Measurements from ENCODE around the gene PFKFB4. TPM values are rescaled to one million over a fixed set of nuclear protein-coding genes. Genes with fewer than 3 reads are reported as not detected.

PFKFB4 gene
- polyA plus RNA-seq (2012; ENCODE audit: insufficient read length, low read depth) = 1.9 TPM

DNA sequence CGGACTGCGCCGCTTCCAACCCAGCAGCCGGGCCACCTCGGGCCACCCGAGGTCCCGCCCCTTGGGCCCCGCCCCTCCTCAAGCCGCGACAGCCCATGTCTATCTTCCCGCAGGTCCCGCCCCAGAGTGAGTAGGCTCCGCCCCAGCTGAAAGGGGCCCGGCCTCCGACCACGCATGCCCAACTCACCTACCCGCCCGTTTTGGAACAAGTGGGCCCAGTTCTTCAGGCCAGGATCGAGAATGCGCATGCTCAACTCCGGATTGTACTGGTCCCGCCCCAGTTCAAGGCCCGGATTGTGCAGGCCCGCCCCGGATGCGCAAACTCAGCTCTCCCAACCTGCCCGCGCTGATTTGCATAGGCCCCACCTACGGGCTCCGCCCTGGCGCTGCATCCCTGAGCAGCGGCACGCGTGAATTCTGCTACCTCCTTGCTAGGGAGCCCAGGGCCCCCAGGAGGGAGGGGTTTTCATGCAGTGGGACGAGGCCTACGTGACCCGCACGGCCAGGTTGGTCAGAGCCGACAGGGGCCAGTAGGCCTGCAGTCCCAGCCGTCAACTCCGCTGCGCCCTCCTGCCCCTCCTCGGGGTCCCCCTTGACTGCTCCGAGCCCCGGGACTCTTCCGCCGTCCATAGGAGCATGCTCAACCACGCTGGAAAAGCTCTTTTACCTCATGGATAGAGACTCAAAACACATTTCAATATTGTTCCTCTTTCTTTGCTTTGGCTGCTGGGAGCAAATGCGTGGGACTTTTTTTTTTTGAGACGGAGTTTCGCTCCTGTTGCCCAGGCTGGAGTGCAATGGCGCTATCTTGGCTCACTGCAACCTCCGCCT is at the start of gene PFKFB4:
Gene PFKFB4, minus strand, starts transcription at position 8 of the 831 bp plus-strand sequence. CDS start 26 bp downstream, outside the sequence.
- TF ChIP-seq TAF1 (IDR thresholded peaks at IDR 0.05; ENCODE audit: borderline replicate concordance, insufficient read depth, low read length) (no peak), POLR2AphosphoS5 (IDR thresholded peaks at IDR 0.05; ENCODE audit: low read depth, low read length) (no peak; the same call in 1 of the 2 replicates), SIN3A (IDR thresholded peaks at IDR 0.05; ENCODE audit: borderline replicate concordance, insufficient read depth, low read length) (no peak), FOXP2 (optimal IDR thresholded peaks at IDR 0.05; ENCODE audit: borderline replicate concordance, extremely low read depth, extremely low read length, insufficient read depth) (no peak)
- TF ChIP-seq, protein P1, sequence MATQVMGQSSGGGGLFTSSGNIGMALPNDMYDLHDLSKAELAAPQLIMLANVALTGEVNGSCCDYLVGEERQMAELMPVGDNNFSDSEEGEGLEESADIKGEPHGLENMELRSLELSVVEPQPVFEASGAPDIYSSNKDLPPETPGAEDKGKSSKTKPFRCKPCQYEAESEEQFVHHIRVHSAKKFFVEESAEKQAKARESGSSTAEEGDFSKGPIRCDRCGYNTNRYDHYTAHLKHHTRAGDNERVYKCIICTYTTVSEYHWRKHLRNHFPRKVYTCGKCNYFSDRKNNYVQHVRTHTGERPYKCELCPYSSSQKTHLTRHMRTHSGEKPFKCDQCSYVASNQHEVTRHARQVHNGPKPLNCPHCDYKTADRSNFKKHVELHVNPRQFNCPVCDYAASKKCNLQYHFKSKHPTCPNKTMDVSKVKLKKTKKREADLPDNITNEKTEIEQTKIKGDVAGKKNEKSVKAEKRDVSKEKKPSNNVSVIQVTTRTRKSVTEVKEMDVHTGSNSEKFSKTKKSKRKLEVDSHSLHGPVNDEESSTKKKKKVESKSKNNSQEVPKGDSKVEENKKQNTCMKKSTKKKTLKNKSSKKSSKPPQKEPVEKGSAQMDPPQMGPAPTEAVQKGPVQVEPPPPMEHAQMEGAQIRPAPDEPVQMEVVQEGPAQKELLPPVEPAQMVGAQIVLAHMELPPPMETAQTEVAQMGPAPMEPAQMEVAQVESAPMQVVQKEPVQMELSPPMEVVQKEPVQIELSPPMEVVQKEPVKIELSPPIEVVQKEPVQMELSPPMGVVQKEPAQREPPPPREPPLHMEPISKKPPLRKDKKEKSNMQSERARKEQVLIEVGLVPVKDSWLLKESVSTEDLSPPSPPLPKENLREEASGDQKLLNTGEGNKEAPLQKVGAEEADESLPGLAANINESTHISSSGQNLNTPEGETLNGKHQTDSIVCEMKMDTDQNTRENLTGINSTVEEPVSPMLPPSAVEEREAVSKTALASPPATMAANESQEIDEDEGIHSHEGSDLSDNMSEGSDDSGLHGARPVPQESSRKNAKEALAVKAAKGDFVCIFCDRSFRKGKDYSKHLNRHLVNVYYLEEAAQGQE (IDR thresholded peaks at IDR 0.05; ENCODE audit: insufficient read depth in 1 of 2, low read depth in 2 of 2, low read length in 2 of 2) = no peak

DNA sequence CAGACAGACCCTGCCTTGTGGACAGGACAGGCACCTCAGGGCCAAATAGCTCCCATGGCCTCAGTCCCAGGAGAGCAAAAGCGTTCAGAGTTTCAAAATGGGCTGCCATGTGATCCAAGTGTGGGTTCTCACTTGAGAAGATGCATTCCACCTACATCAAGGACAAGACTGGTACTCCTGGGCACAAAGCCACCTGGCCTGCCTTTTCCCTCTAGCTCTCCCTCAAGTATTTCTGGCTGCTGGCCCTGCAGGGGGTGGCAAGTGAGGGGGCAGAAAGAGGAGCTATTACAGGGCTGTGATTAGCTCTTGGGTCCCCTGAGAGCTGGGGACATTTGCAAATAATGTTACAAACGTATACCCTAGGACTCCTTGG is 45.0 kb upstream of the PFKFB4 start:
- TF ChIP-seq TAF1 (IDR thresholded peaks at IDR 0.05; ENCODE audit: borderline replicate concordance, insufficient read depth, low read length) (no peak), SIN3A (IDR thresholded peaks at IDR 0.05; ENCODE audit: borderline replicate concordance, insufficient read depth, low read length) (no peak), FOXP2 (optimal IDR thresholded peaks at IDR 0.05; ENCODE audit: borderline replicate concordance, extremely low read depth, extremely low read length, insufficient read depth) (no peak), POLR2AphosphoS5 (IDR thresholded peaks at IDR 0.05; ENCODE audit: low read depth, low read length) (no peak)
- TF ChIP-seq, protein P1 (IDR thresholded peaks at IDR 0.05; ENCODE audit: insufficient read depth in 1 of 2, low read depth in 2 of 2, low read length in 2 of 2) = no peak

DNA sequence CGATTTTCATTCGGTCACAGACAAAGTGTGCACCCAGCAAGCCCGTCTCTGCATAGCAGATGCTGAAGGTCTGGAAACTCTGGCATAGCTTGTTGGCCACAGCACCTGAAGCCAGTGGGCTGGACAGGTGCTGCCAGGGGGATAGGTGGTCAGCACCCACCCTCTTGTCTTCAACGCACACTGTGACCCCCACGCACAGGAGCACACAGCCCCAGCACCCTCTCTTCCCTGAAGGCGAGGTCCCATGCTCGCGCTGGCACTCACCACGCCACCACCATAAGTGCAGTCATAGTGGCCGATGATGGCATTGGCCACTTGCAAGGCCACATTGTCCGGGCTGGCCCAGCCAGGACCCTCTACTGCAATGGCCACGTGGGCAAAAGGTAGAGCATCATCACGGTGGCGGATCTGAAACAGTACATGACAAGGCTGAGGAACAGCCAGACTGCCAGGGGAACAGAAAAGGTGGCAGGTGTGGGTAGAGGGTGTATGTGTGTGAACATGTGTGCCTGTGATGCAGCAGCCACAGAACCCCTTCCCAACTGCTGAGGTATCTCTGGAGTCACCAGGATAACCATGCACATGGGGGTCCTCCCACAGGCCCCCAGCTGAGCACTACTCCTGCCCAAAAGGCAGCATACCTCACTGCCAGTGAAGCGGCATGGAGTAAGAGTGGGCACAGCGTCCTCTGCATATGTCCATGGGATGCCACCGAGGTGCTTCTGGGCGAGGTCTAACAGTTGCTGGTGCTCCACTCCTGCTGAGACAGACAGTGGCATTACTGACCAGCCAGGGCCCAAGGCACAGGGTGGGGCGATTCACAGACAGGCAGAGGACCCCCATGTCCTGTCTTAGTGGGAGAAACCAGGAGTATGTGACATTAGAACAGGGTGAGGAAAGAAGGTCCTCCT is 44.4 kb upstream of the PFKFB4 start:
- TF ChIP-seq TAF1 (IDR thresholded peaks at IDR 0.05; ENCODE audit: borderline replicate concordance, insufficient read depth, low read length) (no peak), FOXP2 (optimal IDR thresholded peaks at IDR 0.05; ENCODE audit: borderline replicate concordance, extremely low read depth, extremely low read length, insufficient read depth) (no peak), POLR2AphosphoS5 (IDR thresholded peaks at IDR 0.05; ENCODE audit: low read depth, low read length) (no peak), SIN3A (IDR thresholded peaks at IDR 0.05; ENCODE audit: borderline replicate concordance, insufficient read depth, low read length) (no peak)
- TF ChIP-seq, protein P1 (IDR thresholded peaks at IDR 0.05; ENCODE audit: insufficient read depth in 1 of 2, low read depth in 2 of 2, low read length in 2 of 2) = no peak

DNA sequence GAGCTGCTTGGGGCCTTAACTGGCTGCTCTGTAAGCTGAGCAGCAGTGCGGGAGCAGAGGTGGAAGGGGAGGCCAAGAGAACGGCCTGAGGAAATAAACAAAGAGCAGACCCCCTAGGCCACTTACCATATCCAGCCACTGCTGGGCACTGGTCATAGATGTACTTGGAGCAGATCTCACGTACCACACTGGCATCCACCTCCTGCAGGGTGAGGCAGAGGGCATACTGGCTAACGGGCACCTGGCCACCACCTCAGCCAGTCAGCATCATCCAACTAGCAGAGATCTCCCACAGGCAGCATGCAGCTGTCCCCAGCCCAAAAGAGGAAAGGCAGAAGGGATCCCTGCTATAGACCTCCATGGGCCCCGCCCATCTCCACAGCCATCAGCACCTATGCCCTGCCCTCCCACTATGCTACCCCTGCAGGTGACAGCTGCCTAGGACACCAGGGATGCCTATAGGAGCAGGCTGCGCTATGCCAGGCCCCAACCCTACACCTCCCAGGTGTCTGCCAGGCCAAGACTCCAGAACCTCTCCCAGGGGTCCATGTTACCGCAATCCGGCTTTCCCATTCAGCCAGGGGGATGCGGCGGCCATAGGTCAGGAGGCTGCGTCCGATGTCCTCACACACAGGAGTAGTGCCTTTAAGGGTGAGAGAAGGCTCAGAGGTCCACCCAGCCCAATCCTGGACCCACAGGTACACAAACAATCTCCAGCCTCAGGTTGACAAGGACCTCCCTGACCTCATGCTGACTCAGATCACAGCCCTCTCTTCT is 43.1 kb upstream of the PFKFB4 start:
- no peak for TF ChIP-seq SIN3A (IDR thresholded peaks at IDR 0.05; ENCODE audit: borderline replicate concordance, insufficient read depth, low read length)
- TF ChIP-seq TAF1 (IDR thresholded peaks at IDR 0.05; ENCODE audit: borderline replicate concordance, insufficient read depth, low read length) = no peak
- TF ChIP-seq, protein P1 (IDR thresholded peaks at IDR 0.05; ENCODE audit: insufficient read depth in 1 of 2, low read depth in 2 of 2, low read length in 2 of 2) = no peak
- no peak for TF ChIP-seq FOXP2 (optimal IDR thresholded peaks at IDR 0.05; ENCODE audit: borderline replicate concordance, extremely low read depth, extremely low read length, insufficient read depth)
